ENCODE measurements around the gene RMI2. TPM values are rescaled to one million over a fixed set of nuclear protein-coding genes. Genes with fewer than 3 reads are reported as not detected.

RMI2 gene
- polyA plus RNA-seq, 2 of the 4 experiments (the other 2 are of a cell fraction): 24.2 to 26.9 TPM

DNA sequence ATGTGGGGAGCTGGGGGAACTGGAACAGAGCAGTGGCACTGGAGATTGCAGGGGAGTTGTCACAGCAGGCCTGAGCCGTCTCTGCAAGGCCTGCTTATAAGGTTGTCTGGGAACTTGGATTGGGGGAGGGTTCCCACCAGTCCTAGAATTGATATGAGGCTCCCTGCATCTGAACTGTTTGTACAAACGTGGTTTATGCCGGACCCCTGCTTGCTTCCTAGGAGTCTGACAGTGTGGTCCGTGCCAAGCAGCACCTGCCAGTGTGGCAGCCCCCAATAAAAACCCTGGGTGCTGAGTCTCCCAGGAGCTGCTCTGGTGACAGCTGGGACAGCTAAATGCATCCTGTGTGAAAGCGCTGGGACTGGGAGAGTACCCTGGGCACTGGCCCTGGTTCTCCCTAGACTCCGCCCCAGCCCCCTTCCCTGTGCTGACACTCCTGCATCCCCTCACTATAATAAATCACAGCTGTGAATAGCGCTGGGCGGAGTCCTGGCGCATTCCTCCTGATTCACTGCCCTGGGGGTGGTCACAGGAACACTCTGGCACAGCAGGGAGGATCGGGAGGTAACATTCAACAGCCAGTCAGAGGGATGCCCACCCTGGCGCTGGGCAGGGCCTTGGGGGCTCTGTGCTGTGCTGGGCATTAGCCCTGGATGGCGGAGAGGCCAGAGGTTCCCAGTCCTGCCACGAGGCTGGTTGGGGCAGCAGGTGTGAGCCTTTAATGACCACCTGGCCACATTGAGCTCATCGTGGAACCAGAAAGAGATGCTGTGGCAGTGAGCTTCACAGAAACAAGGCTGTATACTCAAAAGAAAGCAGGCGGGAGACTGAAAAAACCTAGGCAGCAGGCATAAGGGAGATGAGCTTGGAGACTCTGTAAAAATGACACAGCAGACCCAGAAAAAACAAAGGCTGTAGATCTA is 45.6 kb downstream of the RMI2 start:
- ChIA-PET POLR2A (no interaction called here), CTCF (interaction anchor here (1.4 to 20.7 kb wide), 4 partner anchors 14 to 325 kb away, joined by 5 to 344 read pairs (median 153); partner anchors contain the start of gene SOCS1)
- H3K4me3 ChIP-seq: no peak overlapping the region
- no peak for FAIRE-seq
- ATAC-seq: no peak
- 68% methylated on average over 14 of the region's 15 CpGs for WGBS (ENCODE audit: missing lambda C conversion rate)
- no peak overlapping the region for H3K4me2 ChIP-seq
- no peaks in the 10 kb centered on the region for H3K4me1 ChIP-seq
- TF ChIP-seq FOXS1 (CRISPR knock-in tag; IDR thresholded peaks at IDR 0.05) (no peak), CEBPB (IDR thresholded peaks at IDR 0.05) (no peak), SREBF2 (IDR thresholded peaks at IDR 0.05) (no peak), MAZ (IDR thresholded peaks at IDR 0.05; ENCODE audit: borderline replicate concordance, low read depth, low read length) (no peak), RAD21 (conservative IDR thresholded peaks at IDR 0.05 in 1 of 2, IDR thresholded peaks at IDR 0.05 in 1 of 2) (no peak), MYC (IDR thresholded peaks at IDR 0.05; ENCODE audit: borderline replicate concordance, low read length) (no peak), CBX2 (IDR thresholded peaks at IDR 0.05; ENCODE audit: borderline replicate concordance, low read depth) (no peak), CBX8 (IDR thresholded peaks at IDR 0.05) (no peak), KDM5A (IDR thresholded peaks at IDR 0.05) (no peak), FOSL2 (IDR thresholded peaks at IDR 0.05) (no peak), FOSL2 (CRISPR knock-in tag; IDR thresholded peaks at IDR 0.05) (no peak), ESRRA (IDR thresholded peaks at IDR 0.05; ENCODE audit: borderline replicate concordance, low read length) (no peak)
- TF ChIP-seq, protein P1, sequence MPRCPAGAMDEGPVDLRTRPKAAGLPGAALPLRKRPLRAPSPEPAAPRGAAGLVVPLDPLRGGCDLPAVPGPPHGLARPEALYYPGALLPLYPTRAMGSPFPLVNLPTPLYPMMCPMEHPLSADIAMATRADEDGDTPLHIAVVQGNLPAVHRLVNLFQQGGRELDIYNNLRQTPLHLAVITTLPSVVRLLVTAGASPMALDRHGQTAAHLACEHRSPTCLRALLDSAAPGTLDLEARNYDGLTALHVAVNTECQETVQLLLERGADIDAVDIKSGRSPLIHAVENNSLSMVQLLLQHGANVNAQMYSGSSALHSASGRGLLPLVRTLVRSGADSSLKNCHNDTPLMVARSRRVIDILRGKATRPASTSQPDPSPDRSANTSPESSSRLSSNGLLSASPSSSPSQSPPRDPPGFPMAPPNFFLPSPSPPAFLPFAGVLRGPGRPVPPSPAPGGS (IDR thresholded peaks at IDR 0.05): no peak
- H3K9me3 ChIP-seq: no peaks in the 10 kb centered on the region
- DNase-seq (ENCODE audit: low read depth in 1 of 2, low spot score in 1 of 2): no peak
- no peak overlapping the region for H3K27ac ChIP-seq

DNA sequence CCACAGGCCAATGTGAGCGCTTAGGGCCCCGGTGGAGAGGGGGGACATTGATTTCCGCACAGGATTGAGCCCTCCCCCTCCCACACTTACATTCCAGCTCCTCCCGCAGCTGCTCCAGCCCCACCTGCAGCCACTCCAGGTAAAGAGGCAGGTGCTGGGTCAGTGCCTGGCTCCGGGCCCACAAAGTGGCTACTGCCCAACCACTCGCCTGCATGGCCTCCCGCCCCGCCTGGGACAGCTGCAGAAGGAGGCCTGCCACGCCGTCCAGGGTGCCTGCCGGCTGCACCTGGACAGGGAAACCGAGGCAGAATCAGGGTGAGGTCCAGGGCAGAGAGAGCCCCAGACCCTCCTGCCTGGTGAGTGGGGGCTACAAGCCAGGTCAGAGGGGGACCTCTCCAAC is 46.3 kb downstream of the RMI2 start:
- FAIRE-seq: no peak
- no peak for TF ChIP-seq SREBF2 (IDR thresholded peaks at IDR 0.05)
- TF ChIP-seq TP53 (CRISPR knock-in tag; IDR thresholded peaks at IDR 0.05): no peak
- TF ChIP-seq POLR2A (IDR thresholded peaks at IDR 0.05; ENCODE audit: low read length): no peak
- TF ChIP-seq FOSB (CRISPR knock-in tag; IDR thresholded peaks at IDR 0.05): no peak
- no peak for TF ChIP-seq HOXB13 (CRISPR knock-in tag; IDR thresholded peaks at IDR 0.05; ENCODE audit: low read depth)
- POLR2A ChIA-PET: no interaction called here

DNA sequence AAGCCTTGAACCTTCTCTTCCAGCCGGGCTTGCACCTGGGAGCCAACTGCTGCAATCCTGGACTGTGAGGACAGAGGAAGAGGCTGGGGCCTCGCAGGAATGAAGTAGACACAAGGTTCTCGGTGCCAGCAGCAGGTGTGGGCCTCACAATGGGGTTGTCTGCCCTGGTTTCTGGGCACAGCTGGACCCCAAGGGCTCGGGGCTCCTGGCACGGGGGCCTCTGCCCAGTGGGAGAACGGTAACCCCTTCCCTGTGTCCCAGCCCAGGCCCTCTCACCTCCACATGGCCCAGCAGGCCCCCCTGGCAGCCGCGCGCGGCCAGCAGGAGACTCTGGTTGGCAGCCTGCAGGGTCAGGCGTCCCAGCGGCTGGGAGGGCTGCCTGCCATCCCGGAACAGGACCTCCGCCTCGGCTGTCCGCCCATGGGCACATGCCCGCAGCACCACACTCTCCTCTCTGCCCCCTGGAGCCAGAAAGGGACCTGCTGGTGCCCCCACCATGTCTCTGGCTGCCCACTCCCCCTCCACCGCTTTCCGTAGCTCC is 46.9 kb downstream of the RMI2 start:
- Histone ChIP-seq H3K4me1 (peaks cover 4% of the 10 kb centered on the region; the same call in 2 of the 3 replicates), H3K27ac (no peak overlapping the region), H3K4me2 (no peak overlapping the region), H3K9me3 (no peaks in the 10 kb centered on the region), H3K4me3 (no peak overlapping the region)
- POLR2A ChIA-PET: no interaction called here
- WGBS (ENCODE audit: missing lambda C conversion rate): 79% methylated on average over 16 of the region's 19 CpGs
- CTCF ChIA-PET: interaction anchor here (1.0 to 20.7 kb wide), 4 partner anchors 13 to 428 kb away, joined by 3 to 344 read pairs (median 152); no protein-coding TSS in a partner anchor
- ATAC-seq (no peak), FAIRE-seq (no peak), DNase-seq (ENCODE audit: low read depth in 1 of 2, low spot score in 1 of 2) (no peak)
- TF ChIP-seq CHD4 (IDR thresholded peaks at IDR 0.05; ENCODE audit: borderline replicate concordance) (no peak), TFCP2L1 (CRISPR knock-in tag; IDR thresholded peaks at IDR 0.05) (no peak), HOXB5 (CRISPR knock-in tag; IDR thresholded peaks at IDR 0.05) (no peak), ELK1 (IDR thresholded peaks at IDR 0.05; ENCODE audit: low read depth, low read length) (no peak), ZSCAN20 (CRISPR knock-in tag; IDR thresholded peaks at IDR 0.05) (no peak), TP53 (CRISPR knock-in tag; IDR thresholded peaks at IDR 0.05) (no peak), HOXA7 (CRISPR knock-in tag; IDR thresholded peaks at IDR 0.05) (no peak), HEYL (CRISPR knock-in tag; IDR thresholded peaks at IDR 0.05) (no peak)

More for the DNA sequence above, 46.3 kb downstream of the RMI2 start:
- H3K4me3 ChIP-seq: no peak overlapping the region
- H3K9me3 ChIP-seq: no peaks in the 10 kb centered on the region
- H3K4me2 ChIP-seq: no peak overlapping the region
- WGBS (ENCODE audit: missing lambda C conversion rate): 82% methylated on average over 8 of the region's 12 CpGs
- ATAC-seq (no peak), DNase-seq (ENCODE audit: low read depth in 1 of 2, low spot score in 1 of 2) (no peak)
- CTCF ChIA-PET: interaction anchor here (18.8 to 20.7 kb wide), 2 partner anchors 13 to 325 kb away, joined by 300 to 344 read pairs; no protein-coding TSS in a partner anchor
- no peak overlapping the region for H3K27ac ChIP-seq
- peaks cover 3% of the 10 kb centered on the region; the same call in 2 of the 3 replicates for H3K4me1 ChIP-seq
